ENCODE data around the gene ANKRD17. TPM values are rescaled to one million over a fixed set of nuclear protein-coding genes. Genes with fewer than 3 reads are reported as not detected.

ANKRD17 gene
- total RNA-seq, 1 experiment from 2014 or later, result 65.7 TPM

- Mint-ChIP-seq H3K36me3 (ENCODE audit: insufficient read depth, unreplicated experiment) (peaks cover 62% of the 10 kb centered on the region), H3K4me1 (ENCODE audit: insufficient read depth, unreplicated experiment) (peaks cover 4% of the 10 kb centered on the region), H3K27me3 (ENCODE audit: insufficient read depth, unreplicated experiment) (no peaks in the 10 kb centered on the region), H3K4me3 (ENCODE audit: unreplicated experiment) (no peak overlapping the region), H3K27ac (ENCODE audit: low read depth, unreplicated experiment) (no peak overlapping the region), H3K9me3 (ENCODE audit: unreplicated experiment) (no peaks in the 10 kb centered on the region)
- POLR2A ChIA-PET, result interaction anchor here (1.1 kb wide), 1 partner anchor 99 kb away, joined by 3 read pairs; no protein-coding TSS in a partner anchor
- BruUV-seq (replicated peaks), result no TSS peak
- intact Hi-C loops (cut with micrococcal nuclease), result no loop called here
- DNase-seq (ENCODE audit: unreplicated experiment), result no peak
- CTCF ChIA-PET, result no interaction called here
- TF ChIP-seq CTCF (IDR thresholded peaks at IDR 0.05; ENCODE audit: unreplicated experiment), result no peak
These were observed 102.2 kb downstream of the ANKRD17 start for GRCh38 chr4:73156394-73156793.

GRCh38 chr4:73152893-73153292, 105.7 kb downstream of the ANKRD17 start:
- no peak overlapping the region for H3K4me3 Mint-ChIP-seq (ENCODE audit: unreplicated experiment)
- intact Hi-C loops (cut with micrococcal nuclease), result no loop called here
- no peak overlapping the region for H3K27ac Mint-ChIP-seq (ENCODE audit: low read depth, unreplicated experiment)
- ChIA-PET POLR2A (interaction anchor here (0.7 to 2.2 kb wide), 6 partner anchors 10 to 549 kb away, joined by 3 to 8 read pairs (median 4); no protein-coding TSS in a partner anchor), CTCF (interaction anchor here (0.6 kb wide), 1 partner anchor 12 kb away, joined by 3 read pairs; no protein-coding TSS in a partner anchor)
- no peak for TF ChIP-seq CTCF (IDR thresholded peaks at IDR 0.05; ENCODE audit: unreplicated experiment)
- no TSS peak for BruUV-seq (replicated peaks)
- peaks cover 71% of the 10 kb centered on the region for H3K36me3 Mint-ChIP-seq (ENCODE audit: insufficient read depth, unreplicated experiment)
- DNase-seq (ENCODE audit: unreplicated experiment), result peak; percentile 45
- H3K4me1 Mint-ChIP-seq (ENCODE audit: insufficient read depth, unreplicated experiment), result no peaks in the 10 kb centered on the region
- H3K27me3 Mint-ChIP-seq (ENCODE audit: insufficient read depth, unreplicated experiment), result no peaks in the 10 kb centered on the region
- no peaks in the 10 kb centered on the region for H3K9me3 Mint-ChIP-seq (ENCODE audit: unreplicated experiment)

- intact Hi-C loops (cut with micrococcal nuclease), result loop anchor here (2.0 kb wide), 1 partner anchor 114 kb away; no protein-coding TSS in a partner anchor
- no peak overlapping the region for H3K27ac Mint-ChIP-seq (ENCODE audit: low read depth, unreplicated experiment)
- ChIA-PET POLR2A (no interaction called here), CTCF (interaction anchor here (0.6 to 1.1 kb wide), 4 partner anchors 14 to 153 kb away, joined by 3 to 6 read pairs (median 4); no protein-coding TSS in a partner anchor)
- H3K4me3 Mint-ChIP-seq (ENCODE audit: unreplicated experiment), result no peak overlapping the region
- H3K27me3 Mint-ChIP-seq (ENCODE audit: insufficient read depth, unreplicated experiment), result no peaks in the 10 kb centered on the region
- H3K36me3 Mint-ChIP-seq (ENCODE audit: insufficient read depth, unreplicated experiment), result peaks cover 85% of the 10 kb centered on the region
- no peak for TF ChIP-seq CTCF (IDR thresholded peaks at IDR 0.05; ENCODE audit: unreplicated experiment)
- DNase-seq (ENCODE audit: unreplicated experiment), result no peak
- no TSS peak for BruUV-seq (replicated peaks)
- no peaks in the 10 kb centered on the region for H3K9me3 Mint-ChIP-seq (ENCODE audit: unreplicated experiment)
- H3K4me1 Mint-ChIP-seq (ENCODE audit: insufficient read depth, unreplicated experiment), result no peaks in the 10 kb centered on the region
These were observed 115.5 kb downstream of the ANKRD17 start for GRCh38 chr4:73142995-73143547.

- no peaks in the 10 kb centered on the region for H3K27me3 Mint-ChIP-seq (ENCODE audit: insufficient read depth, unreplicated experiment)
- DNase-seq (ENCODE audit: unreplicated experiment), result no peak
- BruUV-seq (replicated peaks), result no TSS peak
- intact Hi-C loops (cut with micrococcal nuclease), result no loop called here
- H3K4me1 Mint-ChIP-seq (ENCODE audit: insufficient read depth, unreplicated experiment), result peaks cover 6% of the 10 kb centered on the region
- no peak overlapping the region for H3K4me3 Mint-ChIP-seq (ENCODE audit: unreplicated experiment)
- no peak overlapping the region for H3K27ac Mint-ChIP-seq (ENCODE audit: low read depth, unreplicated experiment)
- no peaks in the 10 kb centered on the region for H3K9me3 Mint-ChIP-seq (ENCODE audit: unreplicated experiment)
- peaks cover 89% of the 10 kb centered on the region for H3K36me3 Mint-ChIP-seq (ENCODE audit: insufficient read depth, unreplicated experiment)
- CTCF ChIA-PET, result no interaction called here
- no peak for TF ChIP-seq CTCF (IDR thresholded peaks at IDR 0.05; ENCODE audit: unreplicated experiment)
- POLR2A ChIA-PET, result interaction anchor here (1.6 kb wide), 1 partner anchor 8 kb away, joined by 3 read pairs; no protein-coding TSS in a partner anchor
These were observed 118.6 kb downstream of the ANKRD17 start for GRCh38 chr4:73139991-73140390.
